A375 (cell line): ENCODE measurements around the gene LLCFC1. TPM values are rescaled to one million over a fixed set of nuclear protein-coding genes. Genes with fewer than 3 reads are reported as not detected.

Source experiments
- total RNA-seq: library from RNA; depleted of rRNA; stranded (reverse); fragments of >200 nt; shearing (Covaris generic); gene quantifications from 2 replicates; pipeline ENCODE4 v1.2.3, GENCODE V29; 2014; rRNA removed

The LLCFC1 gene
- total RNA-seq = not detected in 2 replicates

GRCh38 chr7:142939226-142939910 is at the start of gene LLCFC1:
Gene LLCFC1, plus strand, starts transcription at chr7:142939484. Its CDS starts 138 bp downstream, at chr7:142939622.

GRCh38 chr7:142933624-142934023 is 5.7 kb upstream of the LLCFC1 start, which contains the start of gene TRPV5:
Gene TRPV5, minus strand, starts transcription at chr7:142933746. Its CDS starts 287 bp downstream, at chr7:142933459.

GRCh38 chr7:142961973-142962926 is 23.0 kb downstream of the LLCFC1 start, which contains the start of gene KEL:
Gene KEL, minus strand, starts transcription at chr7:142962363. Its CDS starts 157 bp downstream, at chr7:142962206.

Other genes starting within 250 kb of the LLCFC1 start
- not detected in 2 replicates for gene PRSS1, start 190.0 kb upstream of the LLCFC1 start, total RNA-seq
- gene PRSS2, start 168.5 kb upstream of the LLCFC1 start, total RNA-seq = not detected in 2 replicates
- not detected in 2 replicates for gene EPHB6, start 84.4 kb upstream of the LLCFC1 start, total RNA-seq
- 0.11 TPM in 1 of 2 replicates, not detected in the other for gene TRPV6, start 53.7 kb upstream of the LLCFC1 start, total RNA-seq
- gene TRPV5, start 5.7 kb upstream of the LLCFC1 start, total RNA-seq = 0.05 TPM in 1 of 2 replicates, not detected in the other
- gene KEL, start 22.9 kb downstream of the LLCFC1 start, total RNA-seq = 0.45 and 0.83 TPM in 2 replicates
- gene OR9A2, start 87.6 kb downstream of the LLCFC1 start, total RNA-seq = 0.38 TPM in 1 of 2 replicates, not detected in the other
- not detected in 2 replicates for gene OR6V1, start 112.9 kb downstream of the LLCFC1 start, total RNA-seq
- not detected in 2 replicates for gene PIP, start 192.6 kb downstream of the LLCFC1 start, total RNA-seq
- gene TAS2R39, start 243.9 kb downstream of the LLCFC1 start, total RNA-seq = not detected in 2 replicates